H1 (cell line): ENCODE data around the gene PRDM5.

Experiments used
- CTCF ChIP-seq, 3 experiments: IDR thresholded peaks; 1 replicate in 2 of 3; 2 replicates in 1 of 3; pipeline versions ENCODE4 v1.5.1 to v1.6.1; 2011; ENCODE audit warnings: low read length in 3 of 3, mild to moderate bottlenecking in 3 of 3, inconsistent platforms in 2 of 3, low read depth in 1 of 3, moderate library complexity in 1 of 3; ENCODE audit not compliant: insufficient read depth in 1 of 3; ENCODE audit errors: control extremely low read depth in 1 of 3
- EGR1 ChIP-seq: IDR thresholded peaks from 2 replicates; pipeline ENCODE4 v1.6.1; 2011; ENCODE audit warnings: low read depth, low read length, borderline replicate concordance
- GTF2F1 ChIP-seq: IDR thresholded peaks from 2 replicates; pipeline ENCODE4 v1.6.1; 2012; ENCODE audit warnings: low read depth, low read length, improper control_type of control experiment, borderline replicate concordance
- MAFK ChIP-seq: IDR thresholded peaks from 2 replicates; pipeline ENCODE4 v1.6.1; 2012; ENCODE audit warnings: low read depth, mild to moderate bottlenecking, improper control_type of control experiment, low read length
- POLR2A ChIP-seq, 2 experiments: IDR thresholded peaks; 1 replicate in 1 of 2; 2 replicates in 1 of 2; pipeline ENCODE4 v1.6.1; 2011; ENCODE audit warnings: low read depth in 2 of 2, low read length in 2 of 2, mild to moderate bottlenecking in 2 of 2; ENCODE audit errors: control extremely low read depth in 1 of 2

GRCh38 chr4:120842031-120842430, 80.5 kb downstream of the PRDM5 start:
- TF ChIP-seq CTCF (IDR thresholded peaks at IDR 0.05; ENCODE audit: control extremely low read depth in 1 of 3, insufficient read depth in 1 of 3, low read depth in 1 of 3, low read length in 3 of 3) (no peak), POLR2A (IDR thresholded peaks at IDR 0.05; ENCODE audit: control extremely low read depth in 1 of 2, low read depth in 2 of 2, low read length in 2 of 2) (no peak), EGR1 (no peak), MAFK (no peak), GTF2F1 (no peak)
